HepG2 (cell line): ENCODE data around the gene TCF7L2. TPM values are rescaled to one million over a fixed set of nuclear protein-coding genes. Genes with fewer than 3 reads are reported as not detected.

ENCODE experiments used
- CHCHD3 ChIP-seq: sonication (generic); formaldehyde crosslinking; IDR thresholded peaks from 2 replicates; pipeline ENCODE4 v1.8.0; 2022; ENCODE audit warnings: mild to moderate bottlenecking, missing genetic modification reagents, moderate library complexity
- DNMT1 ChIP-seq: sonication (generic); formaldehyde crosslinking; IDR thresholded peaks from 2 replicates; pipeline ENCODE4 v1.5.1; 2020; ENCODE audit warnings: mild to moderate bottlenecking, missing genetic modification reagents
- FOXA3 ChIP-seq: IDR thresholded peaks from 2 replicates; pipeline ENCODE4 v1.6.1; 2016; ENCODE audit warnings: missing genetic modification reagents, missing compliant biosample characterization
- HNRNPK ChIP-seq: fragments of 200-400 bp; formaldehyde crosslinking; IDR thresholded peaks from 2 replicates; pipeline ENCODE4 v1.6.1; 2018; ENCODE audit warnings: low read length, low read depth, moderate library complexity, mild to moderate bottlenecking; ENCODE audit not compliant: poor library complexity, severe bottlenecking
- KDM5B ChIP-seq: sonication (generic); formaldehyde crosslinking; IDR thresholded peaks from 2 replicates; pipeline ENCODE4 v1.4.0; 2020; ENCODE audit warnings: missing genetic modification reagents, mild to moderate bottlenecking, borderline replicate concordance
- LCORL ChIP-seq, 2 experiments: fragments of 450-650 bp in 1 of 2; sonication (generic) in 1 of 2; formaldehyde crosslinking in 1 of 2; IDR thresholded peaks; 2 replicates each; pipeline versions ENCODE4 v1.5.0 to v1.6.1; 2017 to 2020; ENCODE audit warnings: antibody characterized with exemption in 1 of 2, missing genetic modification reagents in 1 of 2
- MEIS2 ChIP-seq: sonication (generic); formaldehyde crosslinking; IDR thresholded peaks from 2 replicates; pipeline ENCODE4 v1.9.0; 2021; ENCODE audit warnings: mild to moderate bottlenecking, missing genetic modification reagents
- PAXIP1 ChIP-seq: sonication (generic); formaldehyde crosslinking; conservative IDR thresholded peaks from 2 replicates; pipeline ENCODE4 v1.4.0; 2020; ENCODE audit warnings: mild to moderate bottlenecking, missing genetic modification reagents, moderate library complexity
- RBM39 ChIP-seq: fragments of 200-400 bp; formaldehyde crosslinking; IDR thresholded peaks from one replicate; pipeline ENCODE4 v1.6.1; 2018; ENCODE audit warnings: antibody characterized with exemption, mild to moderate bottlenecking, low read depth, low read length; ENCODE audit not compliant: poor library complexity, severe bottlenecking
- SAP130 ChIP-seq: IDR thresholded peaks from 2 replicates; pipeline ENCODE4 v1.6.1; 2016; ENCODE audit warnings: low read depth
- SP5 ChIP-seq: IDR thresholded peaks from 2 replicates; pipeline ENCODE4 v1.6.1; 2016; ENCODE audit warnings: low read depth, borderline replicate concordance
- SRSF9 ChIP-seq: fragments of 200-400 bp; formaldehyde crosslinking; IDR thresholded peaks from 2 replicates; pipeline ENCODE4 v1.6.1; 2018; ENCODE audit warnings: borderline replicate concordance, mild to moderate bottlenecking, low read depth, low read length; ENCODE audit not compliant: insufficient read depth, poor library complexity, severe bottlenecking
- TBX2 ChIP-seq: sonication (generic); formaldehyde crosslinking; IDR thresholded peaks from 2 replicates; pipeline ENCODE4 v1.5.0; 2020; ENCODE audit warnings: missing genetic modification reagents, mild to moderate bottlenecking, borderline replicate concordance
- YEATS4 ChIP-seq: sonication (generic); formaldehyde crosslinking; IDR thresholded peaks from 2 replicates; pipeline ENCODE4 v1.4.0; 2020; ENCODE audit warnings: missing genetic modification reagents, borderline replicate concordance
- ZFYVE20 ChIP-seq: sonication (generic); formaldehyde crosslinking; IDR thresholded peaks from 2 replicates; pipeline ENCODE4 v1.8.0; 2023; ENCODE audit warnings: low read depth, mild to moderate bottlenecking, moderate library complexity, missing genetic modification reagents, borderline replicate concordance
- ZNF10 ChIP-seq: sonication (generic); formaldehyde crosslinking; IDR thresholded peaks from 2 replicates; pipeline ENCODE4 v1.4.0; 2020; ENCODE audit warnings: mild to moderate bottlenecking, low read depth, missing genetic modification reagents, borderline replicate concordance
- ZNF235 ChIP-seq: sonication (generic); formaldehyde crosslinking; IDR thresholded peaks from 2 replicates; pipeline ENCODE4 v1.8.1; 2023; ENCODE audit warnings: mild to moderate bottlenecking, missing genetic modification reagents, borderline replicate concordance
- ZNF292 ChIP-seq: sonication (generic); formaldehyde crosslinking; IDR thresholded peaks from 2 replicates; pipeline ENCODE4 v1.8.1; 2022; ENCODE audit warnings: mild to moderate bottlenecking, low read depth, missing genetic modification reagents, borderline replicate concordance
- ZNF564 ChIP-seq: sonication (generic); formaldehyde crosslinking; IDR thresholded peaks from 2 replicates; pipeline ENCODE4 v1.8.1; 2023; ENCODE audit warnings: mild to moderate bottlenecking, missing genetic modification reagents
- ZNF713 ChIP-seq: sonication (generic); formaldehyde crosslinking; IDR thresholded peaks from 2 replicates; pipeline ENCODE4 v1.4.0; 2020; ENCODE audit warnings: mild to moderate bottlenecking, missing genetic modification reagents
- ZNF841 ChIP-seq: sonication (generic); formaldehyde crosslinking; IDR thresholded peaks from 2 replicates; pipeline ENCODE4 v1.8.1; 2023; ENCODE audit warnings: missing genetic modification reagents, borderline replicate concordance
- ZNF879 ChIP-seq: sonication (generic); formaldehyde crosslinking; IDR thresholded peaks from 2 replicates; pipeline ENCODE4 v1.8.1; 2023; ENCODE audit warnings: missing genetic modification reagents
- ZSCAN21 ChIP-seq: sonication (generic); formaldehyde crosslinking; IDR thresholded peaks from 2 replicates; pipeline ENCODE4 v1.8.0; 2022; ENCODE audit warnings: mild to moderate bottlenecking, missing genetic modification reagents, moderate library complexity, borderline replicate concordance
- polyA plus RNA-seq, 8 experiments: library from polyadenylated mRNA; depleted of rRNA in 3 of 8; stranded (reverse) in 7 of 8; unstranded in 1 of 8; fragments of >200 nt; fragmentation: Illumina TruSeq in 4 of 8; extraction: Trizol in 4 of 8; gene quantifications; 2 replicates each; pipeline versions ENCODE4 v1.2.1 to v1.2.3, GENCODE V29; 2011 to 2016; ENCODE audit warnings: low read depth in 4 of 8, missing spikeins in 1 of 8, mixed read lengths in 1 of 8; ENCODE audit not compliant: insufficient read depth in 1 of 8
- total RNA-seq, 5 experiments: library from RNA; depleted of rRNA; stranded (reverse); fragments of >200 nt; fragmentation: Illumina TruSeq; extraction: Trizol; gene quantifications; 2 replicates each; pipeline ENCODE4 v1.2.3, GENCODE V29; 2016; ENCODE audit warnings: low read depth in 1 of 5
- TF ChIP-seq, protein P1 (sequence below): sonication (generic); formaldehyde crosslinking; IDR thresholded peaks from 2 replicates; pipeline ENCODE4 v1.4.0; 2020; ENCODE audit warnings: low read depth, mild to moderate bottlenecking, missing genetic modification reagents

Gene TCF7L2
- total and polyA plus RNA-seq, 2 of the 13 experiments (the other 11 are each of a cell fraction or from before 2014, with no cell fraction given) = 3.9 to 13.7 TPM

GRCh38 chr10:112915590-112916572, 34.2 kb upstream of the TCF7L2 start (continued):
- TF ChIP-seq, protein P1, sequence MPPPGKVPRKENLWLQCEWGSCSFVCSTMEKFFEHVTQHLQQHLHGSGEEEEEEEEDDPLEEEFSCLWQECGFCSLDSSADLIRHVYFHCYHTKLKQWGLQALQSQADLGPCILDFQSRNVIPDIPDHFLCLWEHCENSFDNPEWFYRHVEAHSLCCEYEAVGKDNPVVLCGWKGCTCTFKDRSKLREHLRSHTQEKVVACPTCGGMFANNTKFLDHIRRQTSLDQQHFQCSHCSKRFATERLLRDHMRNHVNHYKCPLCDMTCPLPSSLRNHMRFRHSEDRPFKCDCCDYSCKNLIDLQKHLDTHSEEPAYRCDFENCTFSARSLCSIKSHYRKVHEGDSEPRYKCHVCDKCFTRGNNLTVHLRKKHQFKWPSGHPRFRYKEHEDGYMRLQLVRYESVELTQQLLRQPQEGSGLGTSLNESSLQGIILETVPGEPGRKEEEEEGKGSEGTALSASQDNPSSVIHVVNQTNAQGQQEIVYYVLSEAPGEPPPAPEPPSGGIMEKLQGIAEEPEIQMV (CRISPR knock-in tag) = no peak
- TF ChIP-seq CHCHD3 (CRISPR knock-in tag) (no peak), ZNF713 (CRISPR knock-in tag) (no peak), ZNF564 (no peak), ZNF879 (CRISPR knock-in tag) (no peak), ZNF235 (CRISPR knock-in tag) (no peak), SAP130 (CRISPR knock-in tag) (peak; percentile 56), ZNF292 (CRISPR knock-in tag) (0 out of 2 replicates have a peak, but pooled peaks have one; percentile 19), HNRNPK (peak; percentile 52), TBX2 (peak; percentile 25; the same call in 1 of the 2 replicates), KDM5B (CRISPR knock-in tag) (no peak), ZSCAN21 (CRISPR knock-in tag) (no peak), PAXIP1 (CRISPR knock-in tag) (peak; percentile 24; the same call in 1 of the 2 replicates), SRSF9 (no peak), LCORL (IDR thresholded peaks at IDR 0.05) (no peak), LCORL (CRISPR knock-in tag; IDR thresholded peaks at IDR 0.05) (no peak), RBM39 (no peak), YEATS4 (CRISPR knock-in tag) (no peak), ZNF841 (CRISPR knock-in tag) (no peak), SP5 (CRISPR knock-in tag) (no peak), FOXA3 (CRISPR knock-in tag) (no peak), ZFYVE20 (CRISPR knock-in tag) (no peak), MEIS2 (CRISPR knock-in tag) (no peak), ZNF10 (CRISPR knock-in tag) (no peak), DNMT1 (CRISPR knock-in tag) (no peak)
